Neural cell (in vitro differentiated cells): ENCODE results near the gene PHIP. TPM values are rescaled to one million over a fixed set of nuclear protein-coding genes. Genes with fewer than 3 reads are reported as not detected.

ENCODE experiments used
- H2AFZ ChIP-seq: fragments of 200-600, 300-800 bp; sonication (generic), shearing (Covaris generic); 2 replicates; pipeline ENCODE4 v1.6.0; 2014; ENCODE audit warnings: low read depth, mild to moderate bottlenecking, antibody characterized with exemption, low read length, moderate library complexity
- H3F3A ChIP-seq: fragments of 200-600 bp; shearing (Covaris generic); 2 replicates; pipeline ENCODE4 v1.6.1; 2016; ENCODE audit warnings: mild to moderate bottlenecking, moderate library complexity, mixed read lengths, antibody characterized with exemption, low read length; ENCODE audit not compliant: insufficient read depth, poor library complexity, severe bottlenecking
- H3K27ac ChIP-seq: fragments of 200-600, 300-800 bp; sonication (generic), shearing (Covaris generic); 2 replicates; pipeline ENCODE4 v1.5.1; 2014; ENCODE audit warnings: mild to moderate bottlenecking, low read length, moderate library complexity
- H3K27me3 ChIP-seq: fragments of 300-800, 200-600 bp; sonication (generic), shearing (Covaris generic); 2 replicates; pipeline ENCODE4 v1.6.0; 2014; ENCODE audit warnings: mild to moderate bottlenecking, low read depth, low read length, moderate library complexity; ENCODE audit not compliant: insufficient read depth
- H3K36me3 ChIP-seq: fragments of 300-800, 200-600 bp; sonication (generic), shearing (Covaris generic); 2 replicates; pipeline ENCODE4 v1.5.1; 2014; ENCODE audit warnings: mild to moderate bottlenecking, antibody characterized with exemption, low read length, moderate library complexity; ENCODE audit not compliant: insufficient read depth
- H3K4me2 ChIP-seq: fragments of 300-800, 200-600 bp; sonication (generic), shearing (Covaris generic); 2 replicates; pipeline ENCODE4 v1.6.0; 2014; ENCODE audit warnings: mild to moderate bottlenecking, low read length
- H3K4me3 ChIP-seq: fragments of 300-800, 200-600 bp; sonication (generic), shearing (Covaris generic); 2 replicates; pipeline ENCODE4 v1.5.1; 2014; ENCODE audit warnings: mild to moderate bottlenecking, low read length, moderate library complexity
- H3K79me2 ChIP-seq: fragments of 200-600 bp; shearing (Covaris generic); replicated peaks from 2 replicates; pipeline ENCODE4 v1.6.0; 2014; ENCODE audit warnings: mild to moderate bottlenecking, low read length, moderate library complexity; ENCODE audit not compliant: insufficient read depth
- H3K9ac ChIP-seq: fragments of 300-800, 200-600 bp; sonication (generic), shearing (Covaris generic); 2 replicates; pipeline ENCODE4 v1.6.1; 2016; ENCODE audit warnings: mild to moderate bottlenecking, low read length, mixed read lengths
- H3K9me2 ChIP-seq: fragments of 200-600 bp; shearing (Covaris generic); 2 replicates; pipeline ENCODE4 v1.6.1; 2016; ENCODE audit warnings: mild to moderate bottlenecking, low read length, mixed read lengths; ENCODE audit not compliant: insufficient read depth
- H3K9me3 ChIP-seq: fragments of 200-600, 300-800 bp; sonication (generic), shearing (Covaris generic); 2 replicates; pipeline ENCODE4 v1.6.1; 2016; ENCODE audit warnings: mild to moderate bottlenecking, mixed run types, low read length, moderate library complexity, mixed read lengths
- H4K20me1 ChIP-seq: fragments of 200-600 bp; shearing (Covaris generic); 2 replicates; pipeline ENCODE4 v1.6.1; 2016; ENCODE audit warnings: mild to moderate bottlenecking, mixed run types; ENCODE audit not compliant: insufficient read depth
- CTCF ChIP-seq: fragments of 450-650 bp; IDR thresholded peaks from 2 replicates; pipeline ENCODE4 v1.5.1; 2014; ENCODE audit warnings: antibody characterized with exemption, mild to moderate bottlenecking, moderate library complexity; ENCODE audit not compliant: poor library complexity, severe bottlenecking
- EP300 ChIP-seq: fragments of 450-650 bp; conservative IDR thresholded peaks from 2 replicates; pipeline ENCODE4 v1.6.1; 2014; ENCODE audit warnings: antibody characterized with exemption, mild to moderate bottlenecking, moderate library complexity; ENCODE audit not compliant: poor library complexity, severe bottlenecking
- EZH2 ChIP-seq: fragments of 200-600, 300-800 bp; shearing (Covaris generic), sonication (generic); IDR thresholded peaks from 2 replicates; pipeline ENCODE4 v1.6.1; 2014; ENCODE audit warnings: antibody characterized with exemption, low read length, borderline replicate concordance, mild to moderate bottlenecking; ENCODE audit not compliant: insufficient read depth, poor library complexity, severe bottlenecking
- MXI1 ChIP-seq: fragments of 450-650 bp; conservative IDR thresholded peaks from 2 replicates; pipeline ENCODE4 v1.6.1; 2014; ENCODE audit warnings: antibody characterized with exemption, mild to moderate bottlenecking; ENCODE audit not compliant: poor library complexity, severe bottlenecking
- POLR2AphosphoS5 ChIP-seq: IDR thresholded peaks from 2 replicates; pipeline ENCODE4 v1.6.1; 2012
- RAD21 ChIP-seq: fragments of 450-650 bp; conservative IDR thresholded peaks from 2 replicates; pipeline ENCODE4 v1.6.1; 2014; ENCODE audit warnings: antibody characterized with exemption, mild to moderate bottlenecking, moderate library complexity
- REST ChIP-seq: IDR thresholded peaks from 2 replicates; pipeline ENCODE4 v1.6.1; 2012; ENCODE audit warnings: borderline replicate concordance
- SMC3 ChIP-seq: fragments of 450-650 bp; conservative IDR thresholded peaks from 2 replicates; pipeline ENCODE4 v1.6.1; 2014; ENCODE audit warnings: antibody characterized with exemption, mild to moderate bottlenecking, moderate library complexity; ENCODE audit not compliant: poor library complexity
- TAF1 ChIP-seq: IDR thresholded peaks from 2 replicates; pipeline ENCODE4 v1.6.1; 2012; ENCODE audit warnings: low read depth
- polyA plus RNA-seq: library from polyadenylated mRNA; depleted of rRNA; stranded (reverse); fragments of >200 nt; gene quantifications from 2 replicates; pipeline ENCODE4 v1.2.3, GENCODE V29; 2014

PHIP gene
- polyA plus RNA-seq, 1 donor from 2014 or later = 50.8 TPM

- Histone ChIP-seq H3K27me3 (no peaks in the 10 kb centered on the region), H3K4me3 (no peak overlapping the region), H3K9me3 (no peaks in the 10 kb centered on the region), H3F3A (no peaks in the 10 kb centered on the region), H3K4me2 (no peak overlapping the region), H3K79me2 (peaks cover 71% of the 10 kb centered on the region), H4K20me1 (no peaks in the 10 kb centered on the region), H2AFZ (no peak overlapping the region), H3K36me3 (peaks cover 10% of the 10 kb centered on the region), H3K9ac (no peak overlapping the region), H3K27ac (no peak overlapping the region), H3K9me2 (no peaks in the 10 kb centered on the region)
- TF ChIP-seq POLR2AphosphoS5 (no peak), SMC3 (no peak), MXI1 (no peak), EZH2 (no peak), TAF1 (no peak), EP300 (no peak), CTCF (no peak), REST (no peak), RAD21 (no peak)
Observed at GRCh38 chr6:79033279-79033678, 44.8 kb downstream of the PHIP start.

- Histone ChIP-seq H3K27me3 (no peaks in the 10 kb centered on the region), H3K9me3 (no peaks in the 10 kb centered on the region), H4K20me1 (no peaks in the 10 kb centered on the region), H3K36me3 (peaks cover 16% of the 10 kb centered on the region), H3K4me2 (no peak overlapping the region), H3K9ac (no peak overlapping the region), H3K4me3 (no peak overlapping the region), H3K79me2 (peaks cover 72% of the 10 kb centered on the region), H2AFZ (no peak overlapping the region), H3K9me2 (no peaks in the 10 kb centered on the region), H3F3A (no peaks in the 10 kb centered on the region), H3K27ac (no peak overlapping the region)
- TF ChIP-seq CTCF = no peak
- TF ChIP-seq EP300 = no peak
- TF ChIP-seq EZH2 = no peak
- no peak for TF ChIP-seq TAF1
- no peak for TF ChIP-seq RAD21
- TF ChIP-seq POLR2AphosphoS5 = no peak
- no peak for TF ChIP-seq SMC3
- no peak for TF ChIP-seq MXI1
- TF ChIP-seq REST = no peak
Observed at GRCh38 chr6:79031821-79032590, 46.0 kb downstream of the PHIP start.
